Mesenteric fat pad (tissue), 1 donor: Measurements from ENCODE around the gene SMYD2. TPM values are rescaled to one million over a fixed set of nuclear protein-coding genes. Genes with fewer than 3 reads are reported as not detected.

ENCODE experiments used
- DNase-seq: peaks from one replicate; pipeline ENCODE4 v3.0.0-alpha.2; 2020; ENCODE audit warnings: low spot score
- total RNA-seq: library from RNA; stranded (reverse); fragmentation: NEBNext Ultra II Directional; extraction: Animal tissue kit (Norgen Biotek cat#: 25700); gene quantifications from one replicate; pipeline ENCODE4 v1.2.1, GENCODE V29; 2021
- donor health status: DM: yes; HTN: yes; CAD: no.

The SMYD2 gene
- total RNA-seq, 1 donor from 2014 or later, result 34.4 TPM

DNA sequence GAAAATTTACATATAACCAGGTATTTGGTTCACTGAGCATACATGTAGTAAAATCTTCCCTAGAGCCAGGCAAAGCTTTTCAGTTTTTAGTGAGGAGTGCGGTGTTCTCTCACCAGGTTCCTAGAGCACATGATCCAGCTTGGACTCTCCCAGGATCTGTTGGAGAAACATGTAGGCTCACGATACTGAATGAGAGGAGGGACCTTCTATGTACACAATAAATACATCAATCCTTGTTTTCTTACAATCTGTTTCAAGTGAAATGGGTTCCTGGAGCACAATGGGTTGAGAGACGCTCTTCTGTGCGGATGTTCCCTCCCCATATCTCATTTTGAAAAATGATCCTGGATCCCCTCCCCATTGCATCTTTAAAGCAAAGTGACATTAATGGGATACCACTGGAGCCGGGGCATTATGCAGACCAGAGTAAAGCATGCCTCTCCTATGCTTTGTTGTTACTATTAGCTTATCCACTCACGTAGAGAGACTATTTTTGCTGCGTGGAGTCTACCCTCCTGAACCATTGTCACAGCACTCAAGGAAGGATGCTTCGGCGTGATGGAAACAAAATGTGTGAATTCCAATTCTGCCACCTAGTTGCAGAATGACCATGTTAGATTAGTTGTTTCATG, 19.3 kb downstream of the SMYD2 start:
- DNase-seq, result no peak

GRCh38 chr1:214301526-214301925, 20.6 kb downstream of the SMYD2 start:
- no peak for DNase-seq

DNA sequence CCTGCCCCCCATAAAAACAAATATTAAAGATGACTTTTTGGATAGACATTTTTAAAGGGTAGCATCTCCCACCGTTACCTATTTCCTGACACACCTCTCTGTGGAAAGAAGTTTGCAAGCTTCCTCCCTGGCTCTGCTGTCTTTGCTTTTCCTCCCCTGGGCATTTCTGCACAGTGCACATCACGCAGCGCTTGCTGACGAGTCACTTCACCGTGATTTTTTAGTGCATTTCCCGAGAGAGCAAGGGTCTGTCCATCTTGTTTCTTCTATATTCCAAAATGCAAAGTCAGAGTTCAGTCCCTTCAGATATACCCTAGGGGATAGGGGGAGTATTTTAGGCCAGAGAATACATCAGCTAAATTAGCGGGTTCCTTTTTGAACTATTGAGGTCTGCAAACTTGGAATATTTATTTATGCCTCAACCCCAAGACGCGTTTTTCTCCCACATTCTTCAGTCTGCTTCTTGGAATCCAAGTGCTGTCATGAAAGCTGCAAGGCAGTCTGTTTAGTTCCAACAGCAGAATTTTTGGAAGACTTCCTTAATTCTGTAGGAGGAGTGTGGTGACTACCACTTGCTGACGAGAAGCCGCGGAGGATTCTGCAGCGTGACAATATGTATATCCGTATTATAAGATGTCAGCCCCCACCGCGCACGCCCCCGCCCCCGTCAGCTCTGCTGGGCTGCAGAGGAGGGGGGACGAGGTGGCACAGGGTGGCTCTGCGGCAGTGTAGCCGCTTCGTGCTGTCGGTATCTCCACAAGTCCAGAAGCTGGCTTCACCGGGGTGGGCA, 22.4 kb downstream of the SMYD2 start:
- no peak for DNase-seq

- DNase-seq, result no peak
Observed at GRCh38 chr1:214305164-214305751, 24.3 kb downstream of the SMYD2 start.

DNA sequence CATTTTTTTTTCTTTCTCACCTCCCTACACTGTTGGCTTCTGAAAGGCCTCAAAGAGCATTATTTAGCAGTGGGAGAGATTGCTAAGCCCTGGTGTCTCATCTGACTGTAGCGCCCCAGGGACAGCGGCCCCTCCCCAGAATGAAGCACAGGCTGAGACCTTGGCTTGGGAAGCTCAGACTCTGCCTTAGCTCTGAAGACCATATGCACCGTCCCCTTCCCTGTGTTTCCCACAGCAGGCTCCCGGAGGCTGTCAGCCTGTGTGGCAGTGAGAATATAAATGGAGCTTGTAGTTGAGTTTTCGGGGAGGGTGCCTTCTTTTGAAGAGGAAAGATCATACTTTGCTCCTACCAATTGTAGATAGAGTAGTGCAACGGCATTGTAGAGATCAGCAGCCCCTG, 25.3 kb downstream of the SMYD2 start:
- DNase-seq, result no peak

- no peak for DNase-seq
Observed at GRCh38 chr1:214310010-214310409, 29.1 kb downstream of the SMYD2 start.

DNA sequence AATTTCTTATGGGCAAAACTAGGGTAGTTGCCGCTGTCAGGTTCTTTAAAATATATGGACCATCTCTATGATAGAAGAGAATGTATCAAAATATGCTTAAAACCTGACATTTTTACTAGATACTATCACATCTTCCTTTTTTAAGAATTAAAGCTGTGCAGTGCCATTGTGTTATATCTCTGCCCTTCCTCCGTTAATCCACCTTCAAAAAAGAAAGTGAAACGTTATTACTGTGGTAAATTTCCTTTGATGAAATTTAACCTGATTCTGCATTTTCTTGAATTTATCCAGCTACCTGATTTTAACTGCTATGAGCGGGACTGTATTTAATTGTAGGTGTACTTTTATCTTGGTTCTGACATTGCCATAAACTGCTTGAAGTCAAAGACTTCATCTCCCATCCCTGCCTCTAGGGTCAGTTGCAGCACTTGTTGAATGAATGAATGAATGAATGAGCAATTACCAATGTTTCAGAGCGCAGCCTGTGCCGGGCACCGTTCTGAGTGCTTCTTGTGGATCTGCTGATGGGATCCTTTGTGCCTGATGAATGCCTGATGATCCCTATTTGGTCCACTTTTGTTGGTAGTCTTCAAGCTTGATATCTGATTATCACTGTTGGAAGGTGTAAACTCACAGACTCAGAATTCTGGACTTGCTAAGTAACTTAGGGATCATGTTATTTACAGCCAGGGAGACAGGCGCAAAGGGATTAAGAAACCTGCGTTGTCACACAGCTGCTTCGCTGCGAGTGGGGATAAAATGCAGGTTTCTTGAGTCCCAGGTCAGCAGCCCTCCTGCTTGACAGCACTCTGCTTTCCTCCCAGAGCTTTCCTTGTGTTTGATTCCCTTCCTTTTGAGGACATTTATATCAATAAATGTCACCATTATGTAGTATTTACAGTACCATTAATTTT, 30.1 kb downstream of the SMYD2 start:
- no peak for DNase-seq

- DNase-seq, result no peak
Observed at GRCh38 chr1:214312530-214313051, 31.6 kb downstream of the SMYD2 start.

GRCh38 chr1:214314178-214314843, 33.4 kb downstream of the SMYD2 start:
- no peak for DNase-seq

GRCh38 chr1:214316593-214316992, 35.6 kb downstream of the SMYD2 start:
- no peak for DNase-seq

DNA sequence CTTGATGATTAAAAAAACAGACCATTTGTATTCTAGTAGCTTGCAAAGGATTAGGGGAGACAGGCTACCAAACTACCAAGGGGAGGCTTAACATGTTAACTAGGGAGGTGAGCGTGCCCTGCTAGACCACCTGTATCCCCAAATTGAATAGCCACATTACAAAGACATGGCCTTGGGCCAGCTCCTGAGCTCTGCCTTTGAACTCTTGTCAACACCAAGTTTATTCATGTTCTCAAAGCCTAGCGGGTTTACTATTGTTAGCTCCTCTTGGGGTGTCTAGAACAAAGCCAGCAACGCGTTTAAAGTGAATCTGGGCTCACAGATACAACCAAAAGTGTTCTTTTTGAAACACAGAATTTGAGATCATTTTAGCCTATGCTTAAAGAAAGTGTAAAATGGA, 36.3 kb downstream of the SMYD2 start:
- DNase-seq, result no peak

DNA sequence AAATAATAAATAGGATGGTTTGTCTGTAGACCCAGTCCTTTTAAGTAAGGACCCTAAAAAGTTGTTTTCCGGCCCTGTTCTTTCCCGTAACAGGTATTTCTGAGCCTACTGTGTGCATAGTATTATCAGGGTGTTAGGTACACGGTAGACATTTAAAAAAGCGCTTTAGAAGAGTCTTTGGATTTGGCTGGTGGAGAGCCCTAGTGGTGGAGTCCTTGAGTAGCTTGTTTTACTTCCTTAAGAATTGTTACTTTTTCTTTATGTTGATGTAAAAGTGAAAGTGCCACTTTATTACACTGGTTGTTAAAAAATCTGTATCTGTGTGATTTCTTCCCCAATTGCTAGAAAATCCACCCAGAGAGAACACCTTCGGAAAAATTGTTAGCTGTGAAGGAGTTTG, 36.8 kb downstream of the SMYD2 start:
- DNase-seq, result no peak

DNA sequence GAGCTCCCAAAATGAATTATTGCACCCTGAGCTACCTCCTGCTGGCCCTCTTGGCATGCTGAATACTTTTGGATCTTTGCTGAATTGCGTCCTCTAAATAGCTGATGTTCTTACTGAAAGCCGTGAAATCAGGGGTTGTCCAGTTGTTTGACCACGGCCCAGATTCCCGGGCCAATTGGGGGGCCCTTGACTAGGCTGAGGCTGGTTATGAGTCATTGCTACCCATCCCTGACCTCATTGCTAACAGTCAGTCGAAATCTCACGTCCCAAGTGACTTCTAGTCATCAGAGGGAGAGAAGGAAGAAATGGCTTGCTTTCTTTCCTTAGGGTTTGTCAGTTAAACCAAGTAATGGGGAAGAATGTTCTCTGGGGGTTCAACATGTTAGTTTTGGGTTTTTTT, 37.4 kb downstream of the SMYD2 start:
- DNase-seq, result no peak

DNA sequence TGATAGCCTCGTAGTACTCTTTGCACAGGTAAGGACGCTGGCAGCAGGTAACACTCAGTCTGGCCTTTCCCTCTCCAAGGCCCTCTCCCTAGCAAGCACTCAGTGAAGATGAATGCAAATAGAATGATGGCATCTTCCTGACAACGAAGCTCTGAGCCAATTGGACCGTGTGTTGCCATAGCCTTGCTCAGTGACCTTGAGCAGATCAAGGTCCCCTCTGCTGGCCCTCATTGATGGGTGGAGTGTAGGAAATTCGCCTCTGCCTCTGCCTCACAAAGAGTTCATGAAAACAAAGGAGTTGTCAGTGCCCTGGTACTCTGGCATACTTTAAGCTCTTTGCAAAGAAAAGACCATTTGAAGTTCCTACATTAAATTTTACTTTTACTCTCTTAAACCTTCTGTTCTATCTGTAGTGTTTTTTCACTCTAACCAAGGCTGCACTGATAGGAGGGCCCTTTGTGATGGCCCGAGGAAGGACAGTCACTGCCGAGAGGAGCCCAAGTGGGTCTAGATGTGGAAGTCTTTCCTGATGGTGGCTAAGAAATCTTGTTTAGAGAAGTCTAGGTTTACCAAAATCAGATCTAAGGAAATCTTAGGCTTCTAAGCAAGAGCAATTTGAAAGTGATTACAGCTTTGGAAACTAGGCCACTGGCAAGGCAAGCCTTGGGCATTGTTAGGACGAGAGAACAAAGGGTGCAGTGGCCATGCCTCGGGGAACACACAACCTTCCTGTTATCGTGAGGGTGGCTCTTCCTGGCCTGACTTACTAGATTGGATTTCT, 38.2 kb downstream of the SMYD2 start:
- no peak for DNase-seq

DNA sequence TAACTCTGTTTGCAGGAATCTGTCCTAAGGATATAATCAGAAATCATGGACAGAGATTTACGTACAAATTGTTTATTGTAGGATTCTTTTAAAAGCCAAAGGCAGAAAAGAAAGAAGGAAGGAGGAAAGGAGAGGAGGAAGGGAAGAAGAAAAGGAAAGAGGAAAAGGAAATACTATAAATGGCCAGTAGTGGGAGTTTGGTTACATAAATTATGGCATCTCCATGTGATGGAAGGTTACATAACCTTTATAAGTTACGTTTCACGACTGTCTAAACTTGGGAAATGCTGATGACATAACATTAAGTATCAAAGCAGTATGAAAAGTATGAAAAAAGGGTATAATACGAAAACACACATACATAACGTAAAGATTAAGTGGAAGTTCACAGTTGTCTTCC, 39.0 kb downstream of the SMYD2 start:
- DNase-seq, result no peak

DNA sequence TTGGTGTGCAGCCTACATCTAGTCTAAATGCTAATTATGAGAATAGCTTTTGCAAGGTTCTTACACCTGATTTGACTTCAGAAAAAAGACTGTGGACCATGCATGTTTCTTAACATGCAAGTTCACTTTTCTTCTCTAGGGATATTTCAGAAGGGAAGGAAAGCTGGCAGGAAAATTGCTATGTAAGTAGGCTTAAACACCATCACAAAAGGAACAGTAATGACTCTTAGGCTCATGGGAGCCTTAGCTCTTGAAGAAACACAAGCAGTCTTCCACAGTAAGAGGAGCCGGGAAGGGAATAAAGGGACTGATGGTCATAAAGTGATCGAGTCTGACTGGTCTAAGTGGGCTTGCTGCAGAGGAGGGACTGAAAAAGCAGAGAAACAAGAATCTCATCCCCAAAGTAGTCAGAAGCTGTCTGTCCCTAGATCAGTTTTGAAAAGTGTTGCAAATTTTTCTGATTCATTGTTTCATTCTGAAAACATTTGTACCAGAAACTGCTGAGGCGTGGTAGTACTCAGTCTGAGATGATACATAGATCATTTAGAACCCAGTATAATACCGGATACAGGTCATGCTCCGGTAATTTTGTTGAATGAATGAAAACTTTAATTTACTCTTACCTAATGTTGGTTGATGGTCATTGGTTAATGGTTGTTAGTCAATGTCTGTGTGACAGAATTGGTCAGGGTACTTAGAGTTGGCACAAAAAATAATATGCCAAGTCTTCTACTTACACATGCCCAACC, 40.9 kb downstream of the SMYD2 start:
- no peak for DNase-seq

- DNase-seq, result no peak
Observed at GRCh38 chr1:214324896-214325800, 44.2 kb downstream of the SMYD2 start.

DNA sequence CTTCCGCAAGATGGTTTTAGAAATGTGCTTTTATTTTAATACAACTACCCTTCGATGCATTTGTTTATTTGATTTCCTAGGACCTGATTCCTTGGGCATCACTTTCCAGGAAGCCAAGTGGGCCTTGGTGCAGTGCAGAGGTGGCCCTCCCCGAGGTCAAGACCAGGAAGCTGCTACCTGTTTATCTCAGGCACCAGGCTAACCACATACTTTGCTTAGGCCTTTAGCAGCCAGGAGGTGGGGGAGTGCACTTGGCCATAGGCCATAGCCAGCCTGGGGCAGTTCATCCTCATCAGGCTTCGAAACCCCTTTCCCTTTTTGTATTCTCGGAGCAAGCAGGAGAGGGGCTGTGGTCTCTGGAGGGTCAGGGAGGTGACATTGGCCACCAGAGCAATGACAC, 45.4 kb downstream of the SMYD2 start:
- no peak for DNase-seq
